SKM-1 (cell line): Measurements from ENCODE around the gene PPIP5K1.
"Not testable (repeated sequence)": the region's sequence is repeated elsewhere in the genome, so short reads cannot be mapped to it uniquely, and the experiment has no call there.

Source experiments
- DNase-seq: peaks from one replicate; lab custom pipeline; 2025; ENCODE audit not compliant: unreplicated experiment; lab: John Stamatoyannopoulos, UW

PPIP5K1 gene

GRCh38 chr15:43589778-43590466 is at the start of gene PPIP5K1:
TSS of gene PPIP5K1 (minus strand) at chr15:43590208. CDS start at chr15:43584504, 5,704 bp downstream.
- DNase-seq, result not testable (repeated sequence)

GRCh38 chr15:43638464-43639204 is 48.6 kb upstream of the PPIP5K1 start:
- DNase-seq, result not testable (repeated sequence)

- DNase-seq, result not testable (repeated sequence)
Observed at GRCh38 chr15:43626937-43627336, 36.9 kb upstream of the PPIP5K1 start.

- DNase-seq, result no peak
Observed at GRCh38 chr15:43625106-43625505, 35.1 kb upstream of the PPIP5K1 start.

- DNase-seq, result not testable (repeated sequence)
Observed at GRCh38 chr15:43622068-43622799, 32.2 kb upstream of the PPIP5K1 start.

GRCh38 chr15:43618700-43619099 is 28.7 kb upstream of the PPIP5K1 start, which contains the start of gene STRC:
TSS of gene STRC (minus strand) at chr15:43618800. CDS start at chr15:43618722, 78 bp downstream.
- DNase-seq, result not testable (repeated sequence)

- not testable (repeated sequence) for DNase-seq
Observed at GRCh38 chr15:43617750-43618149, 27.7 kb upstream of the PPIP5K1 start.

- DNase-seq, result not testable (repeated sequence)
Observed at GRCh38 chr15:43602233-43602632, 12.2 kb upstream of the PPIP5K1 start.

GRCh38 chr15:43600200-43600599 is 10.2 kb upstream of the PPIP5K1 start:
- not testable (repeated sequence) for DNase-seq

GRCh38 chr15:43599131-43599530 is 9.1 kb upstream of the PPIP5K1 start:
- DNase-seq, result not testable (repeated sequence)

- not testable (repeated sequence) for DNase-seq
Observed at GRCh38 chr15:43593328-43594190, 3.6 kb upstream of the PPIP5K1 start, which contains the start of gene CKMT1B. TSS of gene CKMT1B (plus strand) at chr15:43594027. CDS start at chr15:43594219, 192 bp downstream.

- not testable (repeated sequence) for DNase-seq
Observed at GRCh38 chr15:43592841-43593240, 2.8 kb upstream of the PPIP5K1 start.

GRCh38 chr15:43574607-43575006 is 15.4 kb downstream of the PPIP5K1 start:
- DNase-seq, result not testable (repeated sequence)

- not testable (repeated sequence) for DNase-seq
Observed at GRCh38 chr15:43566615-43567014, 23.4 kb downstream of the PPIP5K1 start.

GRCh38 chr15:43563793-43564192 is 26.2 kb downstream of the PPIP5K1 start:
- not testable (repeated sequence) for DNase-seq

GRCh38 chr15:43562753-43563152 is 27.3 kb downstream of the PPIP5K1 start:
- not testable (repeated sequence) for DNase-seq

- DNase-seq, result no peak
Observed at GRCh38 chr15:43552986-43553385, 37.0 kb downstream of the PPIP5K1 start.

- no peak for DNase-seq
Observed at GRCh38 chr15:43552256-43552655, 37.8 kb downstream of the PPIP5K1 start.

GRCh38 chr15:43550527-43551363 is 39.3 kb downstream of the PPIP5K1 start:
- no peak for DNase-seq
